Stimulated activated CD4-positive, alpha-beta T cell treated with anti-CD3 and anti-CD28 coated beads, Interleukin-1b, Interleukin-23, amount 100 ng/mL, for 48 hours (primary cell): ENCODE measurements around the gene DOCK1.
"Not testable (repeated sequence)": the region's sequence is repeated elsewhere in the genome, so short reads cannot be mapped to it uniquely, and the experiment has no call there.

Experiments
- DNase-seq: peaks from one replicate; pipeline ENCODE4 v3.0.0-alpha.2; 2020

The DOCK1 gene

DNA sequence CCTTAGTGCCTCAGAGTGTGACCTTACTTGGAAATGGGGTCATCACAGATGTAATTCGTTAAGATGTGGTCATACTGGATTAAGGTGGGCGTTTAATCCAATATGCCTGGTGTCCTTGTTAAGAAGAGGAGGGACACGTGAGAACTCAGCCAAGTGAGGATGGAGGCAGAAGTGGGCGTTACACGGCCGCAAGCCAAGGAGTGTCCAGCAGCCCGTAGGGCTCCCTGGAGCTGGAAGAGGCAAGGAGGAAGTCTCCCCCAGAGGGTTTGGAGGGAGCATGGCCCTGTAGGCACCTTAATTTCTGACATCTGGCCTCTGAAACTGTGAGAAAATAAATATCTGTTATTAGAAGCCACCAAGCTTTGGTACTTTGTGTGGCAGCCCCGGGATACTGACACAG lies 21.3 kb downstream of the DOCK1 start:
- no peak for DNase-seq

DNA sequence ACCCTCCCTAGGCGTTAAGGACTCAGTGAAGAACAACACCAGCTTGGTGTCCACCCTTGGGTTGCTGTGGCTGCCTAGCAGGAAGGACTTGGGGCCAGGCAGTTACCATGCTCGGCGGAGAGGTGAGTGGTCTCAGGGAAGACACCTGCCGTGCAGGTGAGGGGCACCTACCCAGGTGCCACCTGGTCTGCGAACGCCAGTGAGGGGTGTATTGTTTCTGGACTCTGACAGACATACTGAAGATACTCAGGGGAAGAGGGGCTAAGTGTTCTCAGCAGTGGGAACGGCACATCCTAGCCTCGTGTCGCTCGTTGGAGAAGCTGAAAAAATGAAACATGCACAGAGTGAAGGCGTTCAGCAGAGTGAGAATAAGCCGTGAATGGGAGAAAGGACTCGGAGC lies 22.6 kb downstream of the DOCK1 start:
- no peak for DNase-seq

DNA sequence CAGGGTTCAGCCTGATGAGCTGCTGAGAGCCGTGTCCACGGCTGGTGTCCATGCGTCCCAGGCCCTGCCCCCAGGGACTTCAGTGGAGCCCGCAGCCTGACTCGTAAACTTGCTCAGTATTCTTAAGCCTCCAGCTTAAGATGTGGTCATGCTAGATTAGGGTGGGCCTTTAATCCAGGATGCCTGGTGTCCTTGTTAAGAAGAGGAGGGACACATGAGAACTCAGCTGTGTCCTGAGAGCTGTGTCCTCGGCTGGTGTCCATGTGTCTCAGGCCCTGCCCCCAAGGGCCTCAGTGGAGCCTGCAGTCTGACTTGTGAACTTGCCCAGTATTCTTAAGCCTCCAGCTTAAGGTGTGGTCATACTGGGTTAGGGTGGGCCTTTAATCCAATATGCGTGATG lies 23.0 kb downstream of the DOCK1 start:
- DNase-seq = no peak

DNA sequence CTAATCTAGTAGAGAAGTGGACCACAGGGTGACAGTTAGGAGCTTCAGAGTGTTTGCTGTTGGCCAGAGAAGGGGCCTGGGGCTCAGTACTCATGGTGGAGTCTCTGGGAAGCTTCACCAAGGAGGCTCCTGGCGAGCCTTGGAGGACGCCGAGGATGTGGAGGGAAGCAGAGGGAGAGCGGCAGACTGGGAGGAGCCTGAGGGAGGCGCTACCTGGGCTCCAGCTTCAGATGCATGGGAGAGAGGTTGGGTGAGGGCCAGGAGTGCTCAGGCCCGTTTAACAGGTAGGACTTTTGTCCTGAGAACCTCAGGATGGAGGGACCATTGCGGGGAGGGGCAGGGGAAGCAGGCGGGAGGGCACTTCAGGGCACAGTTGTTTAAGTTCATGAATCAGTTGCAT lies 24.2 kb downstream of the DOCK1 start:
- DNase-seq = no peak

DNA sequence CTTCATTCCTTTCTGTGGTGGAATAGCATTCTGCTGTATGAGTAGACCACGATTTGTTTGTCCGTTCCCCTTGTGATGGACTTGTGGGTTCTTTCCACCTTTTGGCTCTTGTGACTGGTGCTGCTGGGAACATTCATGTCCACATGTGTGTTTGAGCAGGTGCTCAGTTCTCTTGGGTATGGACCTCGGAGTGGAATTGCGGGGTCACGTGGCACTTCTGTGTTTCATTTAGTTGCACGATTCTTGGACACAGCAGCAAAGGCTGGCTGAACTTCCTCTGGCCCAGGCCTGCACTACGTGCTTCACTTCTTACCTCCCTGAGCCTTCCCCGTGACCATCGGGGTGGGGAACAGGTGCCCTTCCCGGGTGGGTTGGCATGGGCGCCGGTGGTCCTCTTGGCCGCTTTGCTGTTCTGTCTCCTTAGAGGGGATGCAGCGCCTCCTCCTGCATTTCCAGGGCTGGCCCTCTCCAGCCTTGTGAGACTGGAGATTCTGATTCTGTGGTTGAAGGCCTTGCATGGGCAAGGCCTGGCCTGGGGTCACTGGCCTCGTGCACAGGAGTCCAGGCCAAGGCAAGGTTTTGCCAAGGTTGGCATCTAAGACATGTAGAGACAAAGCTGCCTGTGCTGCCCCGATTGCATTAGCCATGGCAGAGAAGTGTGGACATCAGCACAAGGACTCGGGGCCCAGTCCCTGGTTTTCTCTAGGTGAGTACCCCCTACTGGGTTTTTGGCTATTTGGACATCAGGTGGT lies 25.1 kb downstream of the DOCK1 start:
- DNase-seq = no peak

DNA sequence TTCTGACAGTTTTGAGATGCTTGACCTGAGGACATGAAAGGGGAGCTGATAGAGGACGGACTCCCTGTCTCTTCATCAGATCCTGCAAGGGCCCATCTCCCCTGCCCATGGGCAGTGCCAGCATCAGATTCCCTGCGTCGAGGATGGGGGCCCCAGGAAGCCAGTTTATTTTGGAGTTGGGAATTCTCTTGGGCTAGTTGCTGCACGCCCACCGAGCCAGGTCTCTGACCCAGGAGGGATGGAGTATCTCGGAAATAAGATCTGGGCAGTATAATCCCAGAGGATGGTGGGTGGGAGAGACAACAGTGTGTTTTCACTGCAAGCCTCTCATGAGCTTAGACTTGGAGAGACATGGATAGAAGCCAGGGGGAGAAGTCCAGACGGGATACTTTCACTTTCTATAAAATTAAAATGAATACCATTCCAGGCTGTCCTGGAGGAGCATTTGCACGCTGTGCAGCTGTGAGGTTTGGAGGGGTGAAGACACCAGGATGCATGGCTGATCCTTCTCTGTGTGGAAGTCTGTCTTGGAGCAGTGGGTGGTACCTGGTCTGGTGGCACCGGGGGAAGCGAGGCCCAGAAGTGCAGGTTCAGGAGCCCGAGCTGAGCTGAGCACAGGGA lies 25.8 kb downstream of the DOCK1 start:
- DNase-seq = no peak

DNA sequence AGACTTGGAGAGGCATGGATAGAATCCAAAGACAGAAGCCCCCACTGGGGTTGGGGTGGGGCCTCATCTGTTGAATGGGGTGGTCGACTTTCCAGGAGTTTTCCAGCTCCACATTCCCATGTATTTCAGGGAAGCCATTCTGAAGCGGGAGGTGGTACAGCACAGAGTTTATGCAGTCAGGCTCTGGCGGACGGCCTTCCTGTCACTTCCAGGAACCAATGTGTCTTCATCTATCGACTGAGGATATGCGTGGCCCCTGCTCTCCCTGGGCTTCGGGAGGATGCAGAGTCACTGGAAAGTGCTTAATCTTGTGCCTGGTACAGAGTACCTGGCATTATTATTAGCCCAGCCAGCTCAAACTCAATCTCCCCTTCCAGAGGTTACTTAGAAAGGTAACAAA lies 26.3 kb downstream of the DOCK1 start:
- no peak for DNase-seq

DNA sequence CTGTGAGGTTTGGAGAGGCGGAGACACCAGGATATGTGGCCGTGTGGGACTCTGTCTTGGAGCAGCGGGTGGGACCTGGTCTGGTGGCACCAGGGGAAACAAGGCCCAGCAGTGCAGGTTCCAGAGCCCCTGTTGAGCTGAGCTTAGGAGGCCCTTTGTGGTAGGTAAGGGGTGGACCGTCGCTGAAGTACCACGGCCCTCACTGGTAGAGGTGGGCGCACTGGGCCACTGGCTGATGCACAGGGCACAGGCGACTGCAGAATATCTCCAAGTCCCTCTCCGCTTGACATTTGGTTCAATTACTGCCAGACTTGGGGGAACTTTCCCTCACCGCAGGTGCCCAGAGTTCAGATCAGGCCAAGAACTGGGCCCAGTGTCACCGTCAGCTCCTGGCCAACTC lies 27.3 kb downstream of the DOCK1 start:
- DNase-seq = no peak

DNA sequence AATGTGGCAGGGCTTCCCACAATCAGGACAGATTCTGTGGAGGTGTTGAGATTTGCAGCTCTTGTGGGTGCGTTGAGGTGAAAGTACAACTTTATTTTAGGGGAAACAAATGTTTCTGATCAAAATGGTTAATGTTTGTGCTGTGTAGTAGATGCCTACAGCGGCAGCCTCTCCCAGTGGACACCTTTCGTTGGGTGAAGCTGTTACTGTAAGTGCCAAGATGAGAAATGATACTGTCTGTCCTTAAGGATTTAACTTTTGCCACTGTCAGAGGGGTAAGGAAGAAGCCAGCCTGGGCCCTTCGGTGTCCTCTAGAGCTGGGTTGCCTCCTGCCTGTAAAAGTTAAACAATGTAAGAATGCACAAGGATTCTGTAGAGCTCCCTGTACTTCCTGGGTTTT lies 27.9 kb downstream of the DOCK1 start:
- no peak for DNase-seq

DNA sequence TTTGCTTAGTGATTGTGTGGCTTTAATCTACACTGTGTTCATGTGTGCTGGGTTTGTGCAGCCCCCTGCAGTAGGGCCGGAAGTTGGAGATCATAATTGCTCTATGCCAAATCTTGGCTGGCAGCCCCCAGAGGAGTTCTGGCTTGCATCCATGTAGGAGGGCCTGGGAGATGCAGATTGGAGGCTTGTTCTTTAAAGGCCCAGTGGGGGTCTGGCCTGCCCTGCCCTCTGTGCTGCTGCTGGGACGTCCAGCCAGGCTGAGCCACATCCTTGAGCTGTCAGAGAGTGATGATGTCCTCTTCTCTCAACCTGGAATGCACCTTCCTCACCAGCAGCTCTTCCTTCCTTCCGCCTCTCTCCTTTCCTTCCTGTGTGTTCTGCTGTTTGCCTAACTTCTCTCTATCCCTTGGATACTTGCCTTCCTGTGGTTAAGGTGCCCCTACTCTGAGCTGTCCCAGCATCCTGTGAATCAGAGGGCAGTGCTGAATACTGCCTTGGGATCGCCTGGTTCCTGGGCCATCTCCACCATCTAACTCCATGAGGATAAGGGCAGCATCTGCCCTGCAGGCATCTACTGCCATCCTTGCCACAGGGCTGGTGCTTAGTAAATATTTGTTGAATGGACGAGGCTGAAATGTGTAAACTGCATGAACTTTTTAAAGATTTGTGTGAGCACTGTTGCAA lies 30.2 kb downstream of the DOCK1 start:
- no peak for DNase-seq

DNA sequence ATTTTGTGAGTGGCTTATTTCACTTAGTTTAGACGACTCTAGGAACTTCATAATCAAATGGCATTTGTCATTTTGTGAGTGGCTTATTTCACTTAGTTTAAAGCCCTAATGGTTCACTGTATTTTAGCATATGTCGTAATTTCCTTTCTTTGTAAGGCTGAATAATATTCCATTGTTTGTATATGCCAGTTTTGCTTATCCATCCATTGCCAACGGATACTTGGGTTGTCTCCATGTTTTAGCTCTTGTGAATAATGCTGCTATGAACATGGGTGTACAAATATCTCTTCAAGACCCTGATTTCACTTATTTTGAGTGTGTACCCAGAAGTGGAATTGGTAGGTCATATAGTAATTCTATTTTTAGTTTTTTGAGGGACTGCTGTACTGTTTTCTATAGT lies 31.8 kb downstream of the DOCK1 start:
- DNase-seq = no peak

DNA sequence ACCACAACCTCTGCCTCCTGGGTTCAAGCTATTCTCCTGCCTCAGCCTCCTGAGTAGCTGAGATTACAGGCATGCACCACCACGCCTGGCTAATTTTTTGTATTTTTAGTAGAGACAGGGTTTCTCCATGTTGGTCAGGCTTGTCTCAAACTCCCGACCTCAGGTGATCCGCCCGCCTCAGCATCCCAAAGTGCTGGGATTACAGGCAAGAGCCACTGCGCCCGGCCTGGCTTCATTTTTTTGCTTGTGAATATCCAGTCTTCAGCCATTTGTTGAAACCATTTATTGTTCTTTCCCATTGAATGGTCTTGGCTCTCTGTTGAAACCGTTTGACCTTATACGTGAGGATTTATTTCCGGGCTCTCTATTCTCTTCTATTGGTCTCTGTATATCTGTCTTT lies 32.9 kb downstream of the DOCK1 start:
- DNase-seq = not testable (repeated sequence)

DNA sequence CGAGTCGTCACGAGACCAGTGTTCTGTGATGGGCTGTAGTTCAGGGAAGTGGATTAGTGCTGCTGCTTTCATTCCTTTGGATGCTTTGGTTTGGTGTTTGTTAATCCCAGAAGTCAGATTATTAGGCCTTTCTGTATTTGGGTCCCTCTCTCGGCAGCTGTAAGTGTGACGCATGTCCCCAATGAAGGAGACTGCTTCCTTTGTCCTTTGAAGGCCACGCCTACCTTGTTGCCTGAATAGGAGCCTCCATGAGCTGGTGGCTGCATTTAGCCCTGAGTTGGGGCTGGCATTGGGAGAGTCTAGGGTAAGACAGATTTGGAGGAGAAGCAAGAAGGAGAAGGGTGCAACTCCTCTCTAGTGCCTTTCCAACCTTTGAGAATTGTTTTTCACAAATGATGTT lies 34.5 kb downstream of the DOCK1 start:
- DNase-seq = no peak

DNA sequence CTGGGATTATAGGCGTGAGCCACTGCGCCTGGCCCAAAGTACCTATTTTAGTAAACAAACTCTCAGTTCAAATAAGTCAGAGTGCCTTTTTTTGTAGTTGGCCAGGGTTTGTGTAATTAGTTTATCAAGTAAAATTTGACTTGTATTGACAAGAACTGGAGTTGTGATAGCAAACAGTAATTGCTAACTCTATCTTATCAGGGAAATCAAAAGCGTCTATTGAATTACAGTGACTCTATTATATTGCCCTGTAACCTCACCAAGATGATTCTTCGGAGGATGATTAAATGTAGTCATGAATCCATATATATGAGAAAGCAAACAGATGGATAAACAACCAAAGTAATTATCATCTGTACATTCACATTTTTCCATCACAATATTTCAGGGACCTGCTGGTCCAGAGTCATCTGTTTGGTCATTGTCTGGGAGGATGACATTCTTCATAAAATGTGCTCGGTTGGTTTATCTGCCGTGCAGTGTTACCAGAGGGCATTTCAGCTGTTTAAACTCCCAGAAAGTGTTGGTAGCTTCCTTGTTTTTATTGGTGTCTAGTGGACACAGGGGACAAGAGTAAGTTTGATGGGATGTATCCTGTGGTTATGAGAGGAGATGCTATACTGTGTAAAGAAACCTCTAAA lies 35.6 kb downstream of the DOCK1 start:
- no peak for DNase-seq

DNA sequence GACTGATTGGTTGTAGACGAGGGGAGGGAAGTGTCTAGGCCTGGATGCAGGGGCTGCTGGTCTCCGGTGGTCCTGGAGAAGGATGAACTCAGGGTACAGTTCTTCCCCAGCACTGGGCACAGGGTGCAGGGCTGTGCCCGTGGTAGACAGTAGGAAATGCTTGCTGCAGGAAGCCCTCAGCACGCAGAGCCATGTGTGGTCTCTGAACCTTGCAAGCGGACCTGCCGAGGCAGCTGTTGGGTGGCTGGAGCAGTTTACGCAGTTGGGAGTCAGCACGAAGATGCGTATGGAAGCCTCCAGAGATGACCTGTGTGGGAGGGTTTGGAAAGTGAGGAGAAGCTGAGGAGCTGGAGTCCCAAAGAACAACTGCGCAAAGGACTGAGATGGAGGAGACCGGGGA lies 39.0 kb downstream of the DOCK1 start:
- DNase-seq = no peak

DNA sequence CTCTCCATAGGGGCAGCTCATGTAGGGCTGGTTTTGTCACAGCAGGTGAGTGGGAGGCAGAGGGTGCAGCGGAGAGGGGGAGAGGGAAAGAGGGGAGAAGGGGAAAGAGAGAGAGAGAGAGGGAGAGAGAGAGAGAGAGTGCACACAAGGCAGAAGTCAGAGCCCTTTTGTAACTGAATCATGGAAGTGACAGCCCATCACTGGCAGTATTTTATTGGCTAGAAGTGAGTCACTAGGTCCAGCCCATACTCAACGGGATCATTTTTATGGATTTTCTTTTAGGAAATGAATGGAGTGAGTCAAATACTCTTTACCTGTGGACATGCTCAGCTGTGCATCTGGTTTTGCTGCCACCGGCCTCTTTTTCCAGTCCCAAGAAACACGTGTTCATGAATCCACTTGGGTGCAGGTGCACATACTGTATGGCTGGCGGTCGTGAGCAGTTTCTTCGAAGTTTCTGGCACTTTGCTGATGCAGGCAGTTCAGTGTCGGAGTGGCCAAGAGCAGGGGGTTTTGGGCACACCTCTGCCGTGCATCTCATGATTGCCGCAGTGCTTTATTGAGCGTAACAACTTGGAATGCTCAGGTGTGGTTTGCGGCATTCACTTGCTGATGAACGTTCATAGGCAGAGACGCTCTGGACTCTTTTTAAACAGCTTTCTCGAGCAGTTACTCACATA lies 40.3 kb downstream of the DOCK1 start:
- DNase-seq = no peak

DNA sequence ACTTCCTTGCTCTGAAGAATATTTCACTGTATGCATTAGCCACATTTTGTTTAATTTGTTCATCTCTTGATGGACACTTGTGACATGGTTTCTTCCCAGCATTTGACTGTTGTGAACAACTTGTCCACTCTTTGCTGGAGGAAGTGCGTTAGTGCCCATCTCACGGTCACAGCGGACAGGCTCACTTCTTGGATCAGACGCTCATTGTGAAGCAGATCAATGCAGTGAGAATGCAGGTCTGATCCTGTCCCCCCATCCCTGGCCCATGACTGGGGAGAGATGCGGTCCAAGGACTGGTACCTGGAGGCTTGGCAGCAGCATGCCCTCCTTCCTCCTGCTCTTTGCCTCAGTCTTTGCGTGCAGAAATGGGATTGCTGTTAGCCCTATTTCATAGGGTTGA lies 41.5 kb downstream of the DOCK1 start:
- no peak for DNase-seq

DNA sequence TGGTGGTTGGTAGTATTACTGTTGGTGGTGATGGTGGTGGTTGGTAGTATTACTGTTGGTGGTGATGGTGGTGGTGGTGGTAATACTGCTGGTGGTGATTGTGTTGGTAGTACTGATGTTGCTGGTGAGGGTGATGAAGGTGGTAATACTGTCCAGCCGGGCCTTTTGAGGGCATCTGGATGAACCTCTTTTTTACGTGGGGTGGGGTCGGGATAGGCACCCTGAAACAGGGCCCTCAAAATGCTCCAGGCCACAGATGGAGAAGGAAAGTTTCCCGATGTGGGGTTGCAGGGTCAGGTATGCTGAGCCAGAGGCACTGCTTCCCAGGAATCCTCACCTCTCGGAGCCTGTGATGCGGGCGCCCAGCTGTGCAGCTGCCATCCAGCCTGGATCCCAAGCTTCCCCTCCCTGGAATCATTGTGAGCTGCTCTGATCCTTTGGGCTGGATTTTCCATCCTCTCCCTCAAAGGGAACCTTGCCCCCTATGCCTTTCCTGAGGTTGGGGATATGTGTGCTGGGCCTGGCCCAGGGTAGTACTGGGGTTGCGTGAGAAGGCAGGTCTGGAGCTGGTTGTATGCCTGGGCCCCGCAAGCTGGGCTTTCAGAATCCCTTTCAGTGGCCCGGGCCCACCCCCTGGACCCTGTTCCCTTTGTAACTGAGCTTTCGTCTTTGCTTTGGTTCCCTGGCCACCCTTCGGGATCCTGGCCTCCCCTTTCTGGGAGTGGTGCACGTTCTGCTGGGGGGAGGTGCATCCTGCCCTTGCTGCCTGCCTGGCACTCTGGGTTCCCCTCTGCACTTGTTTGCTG lies 43.3 kb downstream of the DOCK1 start:
- no peak for DNase-seq

DNA sequence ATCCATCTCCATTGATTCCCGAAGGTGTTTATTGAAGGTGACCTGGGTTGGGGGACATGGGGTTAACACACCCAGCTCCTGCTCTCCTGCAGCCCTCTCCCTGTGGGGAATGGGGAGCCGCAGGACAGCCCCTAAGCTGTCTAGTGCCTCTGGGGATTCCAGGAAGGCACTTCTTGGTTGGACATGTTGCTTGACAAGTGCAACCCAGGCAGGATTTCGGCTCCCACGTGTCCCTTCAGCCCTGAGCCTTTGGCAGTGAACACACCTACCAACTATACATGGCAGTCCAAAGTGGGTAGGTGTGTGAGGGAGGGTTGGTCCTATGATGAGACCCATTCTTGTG lies 43.9 kb downstream of the DOCK1 start:
- DNase-seq = no peak

DNA sequence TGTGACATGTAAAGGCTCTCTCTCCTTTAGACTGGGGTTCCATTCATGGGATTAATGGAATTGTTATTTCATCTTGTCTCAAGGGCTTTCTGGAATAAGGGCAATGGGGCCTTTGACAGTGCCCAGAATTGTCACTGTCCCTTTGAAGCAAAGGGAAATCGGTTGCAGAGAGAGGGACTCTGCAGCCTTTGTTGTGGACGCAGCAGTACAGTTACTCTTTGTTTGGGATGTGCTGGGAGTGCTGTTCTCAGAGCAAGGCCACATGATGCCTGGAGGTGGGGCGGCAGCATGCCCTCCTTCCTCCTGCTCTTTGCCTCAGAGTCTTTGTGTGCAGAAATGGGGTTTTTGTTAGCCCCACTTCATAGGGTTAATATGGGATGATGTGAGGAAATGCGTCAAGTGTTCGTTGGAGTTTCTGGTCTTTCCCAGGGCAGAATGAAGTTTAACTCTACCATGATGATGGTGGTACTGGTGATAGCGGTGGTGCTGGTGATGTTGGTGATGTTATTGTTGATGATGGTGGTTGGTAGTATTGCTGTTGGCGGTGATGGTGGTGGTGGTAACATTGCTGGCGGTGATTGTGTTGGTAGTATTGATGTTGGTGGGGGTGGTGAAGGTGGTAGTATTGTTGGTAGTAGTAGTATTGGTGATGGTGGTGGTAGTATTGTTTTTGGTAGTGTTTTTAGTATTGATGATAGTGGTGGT lies 45.3 kb downstream of the DOCK1 start:
- DNase-seq = no peak

DNA sequence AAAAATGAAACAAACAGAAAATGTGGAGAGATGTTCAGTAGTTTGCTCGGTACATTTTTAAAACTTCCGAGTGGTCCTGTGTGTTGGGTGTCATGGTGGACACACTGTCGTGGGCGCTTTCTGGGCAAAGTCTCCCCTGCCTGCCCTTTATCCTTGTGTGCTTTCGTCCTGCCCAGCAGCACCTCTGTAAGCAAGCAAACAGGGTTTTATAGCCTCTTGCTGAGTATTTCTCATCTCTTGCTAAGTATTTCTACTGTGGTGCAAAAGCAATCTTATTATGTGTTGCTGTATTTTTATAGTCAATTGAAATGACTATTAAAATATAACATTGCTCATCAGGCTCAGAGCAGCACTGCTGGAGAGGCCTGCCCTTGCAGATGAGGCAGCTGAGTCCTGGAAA lies 48.7 kb downstream of the DOCK1 start:
- DNase-seq = no peak

DNA sequence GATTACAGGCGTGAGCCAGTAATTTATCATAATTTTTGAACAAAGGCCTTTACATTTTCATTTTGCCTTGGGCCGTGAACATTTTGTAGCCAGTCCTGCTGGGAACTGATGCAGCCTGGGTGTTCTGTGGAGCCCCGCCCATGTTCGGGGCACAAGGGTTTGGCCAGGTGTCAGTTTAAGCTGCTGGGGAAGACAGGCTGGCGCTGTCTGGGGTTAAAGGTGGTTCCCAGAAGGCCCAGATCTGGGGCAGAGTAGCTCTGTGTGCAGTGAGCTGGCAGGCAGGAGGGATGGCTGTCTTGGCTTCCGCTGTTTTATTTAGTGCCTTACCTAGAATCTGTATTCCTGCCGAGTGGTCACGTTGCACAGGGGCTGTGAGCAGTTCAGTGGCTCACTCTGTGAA lies 50.2 kb downstream of the DOCK1 start:
- no peak for DNase-seq
